ENCODE data around the gene ATCAY. TPM values are rescaled to one million over a fixed set of nuclear protein-coding genes. Genes with fewer than 3 reads are reported as not detected.
A peak's percentile ranks its signal among the peaks of the same experiment; 100 is the strongest.

ATCAY gene
- polyA plus RNA-seq, 2 of the 4 experiments (the other 2 are of a cell fraction) = 0.06 TPM; not detected in 1

- TF ChIP-seq REST (IDR thresholded peaks at IDR 0.05) = peak; percentile 80
- no peak for TF ChIP-seq MYC (IDR thresholded peaks at IDR 0.05; ENCODE audit: borderline replicate concordance, low read length)
- TF ChIP-seq RAD21 (conservative IDR thresholded peaks at IDR 0.05 in 1 of 2, IDR thresholded peaks at IDR 0.05 in 1 of 2) = no peak
- TF ChIP-seq ESRRA (IDR thresholded peaks at IDR 0.05; ENCODE audit: borderline replicate concordance, low read length) = no peak
- no peak for TF ChIP-seq NPAS2 (CRISPR knock-in tag; IDR thresholded peaks at IDR 0.05; ENCODE audit: borderline replicate concordance)
- TF ChIP-seq GATA3 (IDR thresholded peaks at IDR 0.05; ENCODE audit: borderline replicate concordance) = no peak; the same call in 1 of the 2 replicates
- TF ChIP-seq CHD4 (IDR thresholded peaks at IDR 0.05; ENCODE audit: borderline replicate concordance) = no peak
Measured at GRCh38 chr19:3970808-3971598, 90.5 kb downstream of the ATCAY start, which contains the start of gene DAPK3 (continued).

GRCh38 chr19:3975144-3975543, 94.7 kb downstream of the ATCAY start:
- POLR2A ChIA-PET = interaction anchor here (2.5 kb wide), 1 partner anchor 10 kb away, joined by 13 read pairs; the partner anchor contains the start of gene EEF2
- WGBS (ENCODE audit: missing lambda C conversion rate) = 83% methylated on average over 8 of the region's 8 CpGs

GRCh38 chr19:3975637-3976087, 95.2 kb downstream of the ATCAY start:
- POLR2A ChIA-PET = interaction anchor here (0.6 to 2.5 kb wide), 2 partner anchors 10 to 30 kb away, joined by 4 to 13 read pairs; partner anchors contain the start of gene EEF2
- FAIRE-seq (no peak), DNase-seq (ENCODE audit: low read depth in 1 of 2, low spot score in 1 of 2) (no peak), ATAC-seq (no peak)
- Histone ChIP-seq H3K4me2 (no peak overlapping the region), H3K4me3 (no peak overlapping the region), H3K27ac (no peak overlapping the region), H3K9me3 (no peaks in the 10 kb centered on the region), H3K4me1 (no peaks in the 10 kb centered on the region)
- peak; percentile 35; the same call in 1 of the 3 replicates for TF ChIP-seq BCL3 (IDR thresholded peaks at IDR 0.05)
- TF ChIP-seq FOSB (CRISPR knock-in tag; IDR thresholded peaks at IDR 0.05) = peak; percentile 79; the same call in 1 of the 2 replicates
- TF ChIP-seq RCOR1 (IDR thresholded peaks at IDR 0.05; ENCODE audit: low read depth, low read length) = no peak
- no peak for TF ChIP-seq RARB (CRISPR knock-in tag; IDR thresholded peaks at IDR 0.05)
- peak; percentile 79; the same call in 1 of the 2 replicates for TF ChIP-seq HOXA7 (CRISPR knock-in tag; IDR thresholded peaks at IDR 0.05)
- TF ChIP-seq SREBF2 (IDR thresholded peaks at IDR 0.05) = no peak
- no peak for TF ChIP-seq RAD21 (conservative IDR thresholded peaks at IDR 0.05 in 1 of 2, IDR thresholded peaks at IDR 0.05 in 1 of 2)
- TF ChIP-seq PBX3 (IDR thresholded peaks at IDR 0.05) = no peak
- 87% methylated on average over 14 of the region's 14 CpGs for WGBS (ENCODE audit: missing lambda C conversion rate)
- CTCF ChIA-PET = interaction anchor here (0.6 to 1.1 kb wide), 3 partner anchors 10 to 164 kb away, joined by 3 to 7 read pairs (median 4); no protein-coding TSS in a partner anchor

More at GRCh38 chr19:3975144-3975543, 94.7 kb downstream of the ATCAY start:
- CTCF ChIA-PET = interaction anchor here (1.1 kb wide), 2 partner anchors 11 to 13 kb away, joined by 3 to 4 read pairs; no protein-coding TSS in a partner anchor
- ATAC-seq (no peak), DNase-seq (ENCODE audit: low read depth in 1 of 2, low spot score in 1 of 2) (no peak), FAIRE-seq (no peak)
- TF ChIP-seq FOSB (CRISPR knock-in tag; IDR thresholded peaks at IDR 0.05) (0 out of 2 replicates have a peak, but pooled peaks have one; percentile 62), POLR2AphosphoS2 (conservative IDR thresholded peaks at IDR 0.05; ENCODE audit: low read length) (no peak), SMC3 (IDR thresholded peaks at IDR 0.05) (no peak), NPAS2 (CRISPR knock-in tag; IDR thresholded peaks at IDR 0.05; ENCODE audit: borderline replicate concordance) (no peak), MAX (IDR thresholded peaks at IDR 0.05) (no peak), HOXA7 (CRISPR knock-in tag; IDR thresholded peaks at IDR 0.05) (peak; percentile 75; the same call in 1 of the 2 replicates), TFCP2L1 (CRISPR knock-in tag; IDR thresholded peaks at IDR 0.05) (0 out of 2 replicates have a peak, but pooled peaks have one; percentile 37), JUN (IDR thresholded peaks at IDR 0.05) (0 out of 5 replicates have a peak, but pooled peaks of 1 of the 2 experiments have one; percentile 13), MAFK (IDR thresholded peaks at IDR 0.05; ENCODE audit: partially characterized antibody) (no peak), BHLHE40 (IDR thresholded peaks at IDR 0.05; ENCODE audit: low read depth, low read length) (no peak)
- Histone ChIP-seq H3K4me2 (no peak overlapping the region), H3K27ac (no peak overlapping the region), H3K9me3 (no peaks in the 10 kb centered on the region), H3K4me3 (no peak overlapping the region), H3K4me1 (no peaks in the 10 kb centered on the region)

All from A549 (cell line).